Measurements from ENCODE around the gene ZNF385C. TPM values are rescaled to one million over a fixed set of nuclear protein-coding genes. Genes with fewer than 3 reads are reported as not detected.

The ZNF385C gene
- total RNA-seq, 1 experiment from 2014 or later, result 3.7 TPM

- TF ChIP-seq NR3C1 (CRISPR knock-in tag; conservative IDR thresholded peaks at IDR 0.05; ENCODE audit: low read depth), result no peak
- TF ChIP-seq MXD4 (CRISPR knock-in tag; IDR thresholded peaks at IDR 0.05; ENCODE audit: borderline replicate concordance), result no peak
- TF ChIP-seq USF1 (CRISPR knock-in tag; IDR thresholded peaks at IDR 0.05), result no peak
- TF ChIP-seq PRDM15 (CRISPR knock-in tag; IDR thresholded peaks at IDR 0.05), result no peak
- no peak for TF ChIP-seq FOXP1 (CRISPR knock-in tag; IDR thresholded peaks at IDR 0.05; ENCODE audit: borderline replicate concordance)
- TF ChIP-seq CDX4 (CRISPR knock-in tag; IDR thresholded peaks at IDR 0.05; ENCODE audit: borderline replicate concordance), result no peak
- TF ChIP-seq CTCF (IDR thresholded peaks at IDR 0.05), result no peak
- no peak for TF ChIP-seq CBFB (CRISPR knock-in tag; IDR thresholded peaks at IDR 0.05; ENCODE audit: low read depth)
- no peak for TF ChIP-seq ZNF121 (CRISPR knock-in tag; IDR thresholded peaks at IDR 0.05)
- TF ChIP-seq ZNF281 (CRISPR knock-in tag; IDR thresholded peaks at IDR 0.05), result no peak
Measured at GRCh38 chr17:42053731-42054500, 44.4 kb downstream of the ZNF385C start (continued).

- TF ChIP-seq ZNF671 (CRISPR knock-in tag; IDR thresholded peaks at IDR 0.05) (no peak), ZBTB21 (CRISPR knock-in tag; IDR thresholded peaks at IDR 0.05; ENCODE audit: borderline replicate concordance) (no peak), FOXK1 (CRISPR knock-in tag; IDR thresholded peaks at IDR 0.05) (no peak)
- no peak overlapping the region for H3K27ac Mint-ChIP-seq
- ChIA-PET CTCF (interaction anchor here (1.1 to 4.9 kb wide), 3 partner anchors 24 to 46 kb away, joined by 3 to 26 read pairs (median 21); partner anchors contain the start of gene ZNF385C), POLR2A (no interaction called here)
- peaks cover 46% of the 10 kb centered on the region for H3K4me1 Mint-ChIP-seq
- no peak overlapping the region for H3K4me3 Mint-ChIP-seq
- peaks cover 9% of the 10 kb centered on the region for H3K27me3 Mint-ChIP-seq (ENCODE audit: low read depth)
- H3K36me3 Mint-ChIP-seq, result no peaks in the 10 kb centered on the region
- DNase-seq (ENCODE audit: low spot score) (no peak), ATAC-seq (no peak)
- H3K9me3 Mint-ChIP-seq, result no peaks in the 10 kb centered on the region
Measured at GRCh38 chr17:42052346-42052877, 45.9 kb downstream of the ZNF385C start.
